Endothelial cell (in vitro differentiated cells): Measurements from ENCODE around the gene USP38. TPM values are rescaled to one million over a fixed set of nuclear protein-coding genes. Genes with fewer than 3 reads are reported as not detected.
"Not testable (repeated sequence)": the region's sequence is repeated elsewhere in the genome, so short reads cannot be mapped to it uniquely, and the experiment has no call there.

Source experiments
- DNase-seq: peaks from one replicate; pipeline ENCODE4 v3.0.0; 2021; ENCODE audit warnings: low spot score
- H3K27ac Mint-ChIP-seq: one replicate; pipeline ENCODE4 v1.8.0; 2021; ENCODE audit warnings: mixed read lengths, inconsistent platforms; ENCODE audit not compliant: unreplicated experiment
- H3K27me3 Mint-ChIP-seq: one replicate; pipeline ENCODE4 v1.8.0; 2021; ENCODE audit warnings: mild to moderate bottlenecking, moderate library complexity, mixed read lengths, inconsistent platforms; ENCODE audit not compliant: unreplicated experiment
- H3K36me3 Mint-ChIP-seq: one replicate; pipeline ENCODE4 v1.8.0; 2021; ENCODE audit warnings: mild to moderate bottlenecking, low read depth, mixed read lengths, inconsistent platforms; ENCODE audit not compliant: unreplicated experiment
- H3K4me1 Mint-ChIP-seq: one replicate; pipeline ENCODE4 v1.8.0; 2021; ENCODE audit warnings: mild to moderate bottlenecking, mixed read lengths, inconsistent platforms; ENCODE audit not compliant: unreplicated experiment
- H3K4me3 Mint-ChIP-seq: one replicate; pipeline ENCODE4 v1.8.0; 2021; ENCODE audit warnings: mild to moderate bottlenecking, mixed read lengths, inconsistent platforms; ENCODE audit not compliant: unreplicated experiment
- H3K9me3 Mint-ChIP-seq: one replicate; pipeline ENCODE4 v1.8.0; 2021; ENCODE audit warnings: mixed read lengths, inconsistent platforms; ENCODE audit not compliant: unreplicated experiment
- CTCF ChIP-seq: fragments of 200-600 bp; sonication (generic); IDR thresholded peaks from one replicate; pipeline ENCODE4 v1.5.0; 2021; ENCODE audit warnings: antibody characterized with exemption; ENCODE audit not compliant: unreplicated experiment
- total RNA-seq: library from RNA; stranded (reverse); fragmentation: NEBNext Ultra II Directional; extraction: Animal tissue kit (Norgen Biotek cat#: 25700); gene quantifications from one replicate; pipeline ENCODE4 v1.2.1, GENCODE V29; 2021; ENCODE audit not compliant: unreplicated experiment

The USP38 gene
- total RNA-seq, 1 donor from 2014 or later: 19.4 TPM

GRCh38 chr4:143262838-143263237 lies 78.1 kb downstream of the USP38 start:
- DNase-seq: no peak
- H3K36me3 Mint-ChIP-seq: no peaks in the 10 kb centered on the region
- no peaks in the 10 kb centered on the region for H3K9me3 Mint-ChIP-seq
- no peak for TF ChIP-seq CTCF
- H3K4me1 Mint-ChIP-seq: no peaks in the 10 kb centered on the region
- H3K27me3 Mint-ChIP-seq: no peaks in the 10 kb centered on the region
- no peak overlapping the region for H3K27ac Mint-ChIP-seq
- H3K4me3 Mint-ChIP-seq: no peak overlapping the region

- H3K4me3 Mint-ChIP-seq, H3K4me1 Mint-ChIP-seq, H3K36me3 Mint-ChIP-seq, H3K9me3 Mint-ChIP-seq, H3K27me3 Mint-ChIP-seq, DNase-seq, H3K27ac Mint-ChIP-seq: not testable (repeated sequence)
Observed at GRCh38 chr4:143267690-143268089, 83.0 kb downstream of the USP38 start.

- no peak overlapping the region for H3K4me3 Mint-ChIP-seq
- H3K9me3 Mint-ChIP-seq: peaks cover 4% of the 10 kb centered on the region
Observed at GRCh38 chr4:143270256-143270838, 85.6 kb downstream of the USP38 start.

More at GRCh38 chr4:143270256-143270838, 85.6 kb downstream of the USP38 start:
- H3K27me3 Mint-ChIP-seq: no peaks in the 10 kb centered on the region
- TF ChIP-seq CTCF: no peak
- H3K4me1 Mint-ChIP-seq: no peaks in the 10 kb centered on the region
- no peak for DNase-seq
- peaks cover 6% of the 10 kb centered on the region for H3K36me3 Mint-ChIP-seq
- no peak overlapping the region for H3K27ac Mint-ChIP-seq

Other genes with a start within 250 kb of the USP38 start
- 51.8 TPM for gene GAB1, start 152.0 kb downstream of the USP38 start, total RNA-seq